HG02798 (cell line): ENCODE results near the gene CPAMD8.
"Not testable (repeated sequence)": the region's sequence is repeated elsewhere in the genome, so short reads cannot be mapped to it uniquely, and the experiment has no call there.

ENCODE experiments used
- ATAC-seq: cut with Tn5 transposase; IDR thresholded peaks from one replicate; pipeline ENCODE4 v1.9.1; 2021; ENCODE audit warnings: mild to moderate bottlenecking; ENCODE audit not compliant: unreplicated experiment, poor library complexity

The CPAMD8 gene

GRCh38 chr19:16878181-16878965, 148.2 kb downstream of the CPAMD8 start:
- no peak for ATAC-seq

- no peak for ATAC-seq
These were observed 149.0 kb downstream of the CPAMD8 start for GRCh38 chr19:16877581-16877980.

GRCh38 chr19:16876904-16877361, 149.7 kb downstream of the CPAMD8 start:
- no peak for ATAC-seq

- ATAC-seq: no peak
These were observed 150.7 kb downstream of the CPAMD8 start for GRCh38 chr19:16875584-16876555.

GRCh38 chr19:16874978-16875299, 151.7 kb downstream of the CPAMD8 start:
- ATAC-seq: not testable (repeated sequence)

GRCh38 chr19:16874250-16874977, 152.2 kb downstream of the CPAMD8 start:
- no peak for ATAC-seq

GRCh38 chr19:16873594-16873993, 153.0 kb downstream of the CPAMD8 start:
- no peak for ATAC-seq

- ATAC-seq: no peak
These were observed 153.9 kb downstream of the CPAMD8 start for GRCh38 chr19:16872728-16873127.

GRCh38 chr19:16871871-16872270, 154.7 kb downstream of the CPAMD8 start:
- no peak for ATAC-seq

- no peak for ATAC-seq
These were observed 157.2 kb downstream of the CPAMD8 start for GRCh38 chr19:16869331-16869972.

- ATAC-seq: no peak
These were observed 158.0 kb downstream of the CPAMD8 start for GRCh38 chr19:16868423-16869130.

- no peak for ATAC-seq
These were observed 159.4 kb downstream of the CPAMD8 start for GRCh38 chr19:16867211-16867610.

- ATAC-seq: no peak
These were observed 163.7 kb downstream of the CPAMD8 start for GRCh38 chr19:16862826-16863415.

- ATAC-seq: no peak
These were observed 164.8 kb downstream of the CPAMD8 start for GRCh38 chr19:16861834-16862233.

GRCh38 chr19:16861011-16861410, 165.6 kb downstream of the CPAMD8 start:
- ATAC-seq: no peak

- ATAC-seq: no peak
These were observed 166.5 kb downstream of the CPAMD8 start for GRCh38 chr19:16860118-16860517.

GRCh38 chr19:16859626-16860025, 167.0 kb downstream of the CPAMD8 start:
- ATAC-seq: no peak

- no peak for ATAC-seq
These were observed 170.5 kb downstream of the CPAMD8 start for GRCh38 chr19:16856091-16856490.

- no peak for ATAC-seq
These were observed 173.5 kb downstream of the CPAMD8 start for GRCh38 chr19:16853066-16853465.
